H1 (cell line): ENCODE results near the gene CCDC78.

Experiments
- ATF2 ChIP-seq: IDR thresholded peaks from 2 replicates; pipeline ENCODE4 v1.6.1; 2012; ENCODE audit warnings: low read length, inconsistent platforms
- CTCF ChIP-seq, 3 experiments: IDR thresholded peaks; 1 replicate in 2 of 3; 2 replicates in 1 of 3; pipeline versions ENCODE4 v1.5.1 to v1.6.1; 2011; ENCODE audit warnings: low read length in 3 of 3, mild to moderate bottlenecking in 3 of 3, inconsistent platforms in 2 of 3, low read depth in 1 of 3, moderate library complexity in 1 of 3; ENCODE audit not compliant: insufficient read depth in 1 of 3; ENCODE audit errors: control extremely low read depth in 1 of 3
- GABPA ChIP-seq: IDR thresholded peaks from 2 replicates; pipeline ENCODE4 v1.6.1; 2011; ENCODE audit warnings: mild to moderate bottlenecking, low read length, moderate library complexity, borderline replicate concordance; ENCODE audit not compliant: insufficient read depth
- MAX ChIP-seq: IDR thresholded peaks from 2 replicates; pipeline ENCODE4 v1.6.1; 2012; ENCODE audit warnings: inconsistent platforms
- SUZ12 ChIP-seq: fragments of 200-600 bp; sonication (generic); IDR thresholded peaks from 2 replicates; pipeline ENCODE4 v1.6.1; 2012; ENCODE audit warnings: mild to moderate bottlenecking, inconsistent platforms, low read length, moderate library complexity, mixed read lengths
- TAF1 ChIP-seq: IDR thresholded peaks from 2 replicates; pipeline ENCODE4 v1.6.1; 2011; ENCODE audit warnings: mild to moderate bottlenecking, low read depth, low read length
- TAF7 ChIP-seq: optimal IDR thresholded peaks from 2 replicates; pipeline ENCODE3; 2011; ENCODE audit warnings: low read depth, mild to moderate bottlenecking, inconsistent platforms, low read length, moderate library complexity, borderline replicate concordance
- USF2 ChIP-seq: IDR thresholded peaks from 2 replicates; pipeline ENCODE4 v1.6.1; 2011; ENCODE audit warnings: low read length, improper control_type of control experiment

- TF ChIP-seq ATF2 (no peak), CTCF (IDR thresholded peaks at IDR 0.05; ENCODE audit: control extremely low read depth in 1 of 3, insufficient read depth in 1 of 3, low read depth in 1 of 3, low read length in 3 of 3) (no peak), MAX (no peak), TAF1 (no peak), USF2 (no peak), SUZ12 (no peak), TAF7 (no peak), GABPA (no peak)
Measured at GRCh38 chr16:747978-748746, 21.9 kb upstream of the CCDC78 start.
